ENCODE results near the gene TNFAIP2. TPM values are rescaled to one million over a fixed set of nuclear protein-coding genes. Genes with fewer than 3 reads are reported as not detected.

Gene TNFAIP2
- total and polyA plus RNA-seq, 9 donors, result 7.1 to 258 (median 27.4) TPM

GRCh38 chr14:103138301-103139131 is 15.3 kb downstream of the TNFAIP2 start:
- no peak for TF ChIP-seq POLR2A (IDR thresholded peaks at IDR 0.05)
- no peak for TF ChIP-seq EP300 (IDR thresholded peaks at IDR 0.05)
- TF ChIP-seq CTCF (IDR thresholded peaks at IDR 0.05), result no peak
- intact Hi-C loops (cut with DNase I), result no loop called here
- no peaks in the 10 kb centered on the region for H3K27me3 ChIP-seq
- H3K27ac ChIP-seq, result peak overlapping the region in 1 of 2 donors; percentile 30
- 35 to 45% (median 41%) methylated on average over 55 to 66 of the region's 66 CpGs for WGBS, 3 donors
- no peak overlapping the region for H3K4me3 ChIP-seq
- peak in 3 of 5 donors; percentile 23 to 58 (median 42) for DNase-seq
- no peaks in the 10 kb centered on the region for H3K9me3 ChIP-seq
- no peaks in the 10 kb centered on the region for H3K4me1 ChIP-seq (ENCODE audit: insufficient read depth)
- H3K36me3 ChIP-seq, result no peaks in the 10 kb centered on the region

GRCh38 chr14:103139132-103140025 is 16.1 kb downstream of the TNFAIP2 start:
- Histone ChIP-seq H3K36me3 (no peaks in the 10 kb centered on the region), H3K4me3 (no peak overlapping the region), H3K27ac (no peak overlapping the region), H3K9me3 (no peaks in the 10 kb centered on the region), H3K4me1 (ENCODE audit: insufficient read depth) (no peaks in the 10 kb centered on the region), H3K27me3 (no peaks in the 10 kb centered on the region)
- no peak for TF ChIP-seq EP300 (IDR thresholded peaks at IDR 0.05)
- no peak for TF ChIP-seq POLR2A (IDR thresholded peaks at IDR 0.05)
- no peak for TF ChIP-seq CTCF (IDR thresholded peaks at IDR 0.05)
- DNase-seq, result no peak
- intact Hi-C loops (cut with DNase I), result no loop called here
- 38 to 48% (median 45%) methylated on average over 29 of the region's 29 CpGs for WGBS, 3 donors

GRCh38 chr14:103140316-103141109 is 17.3 kb downstream of the TNFAIP2 start:
- 49 to 57% (median 55%) methylated on average over 10 to 12 of the region's 12 CpGs for WGBS, 3 donors
- Histone ChIP-seq H3K27me3 (no peaks in the 10 kb centered on the region), H3K4me1 (ENCODE audit: insufficient read depth) (no peaks in the 10 kb centered on the region), H3K36me3 (no peaks in the 10 kb centered on the region), H3K4me3 (no peak overlapping the region), H3K27ac (no peak overlapping the region), H3K9me3 (no peaks in the 10 kb centered on the region)
- intact Hi-C loops (cut with DNase I), result no loop called here
- no peak for TF ChIP-seq POLR2A (IDR thresholded peaks at IDR 0.05)
- no peak for TF ChIP-seq EP300 (IDR thresholded peaks at IDR 0.05)
- TF ChIP-seq CTCF (IDR thresholded peaks at IDR 0.05), result no peak
- no peak for DNase-seq

Data from ovary (tissue), 9 donors.